ENCODE data around the gene RNF224. TPM values are rescaled to one million over a fixed set of nuclear protein-coding genes. Genes with fewer than 3 reads are reported as not detected.

RNF224 gene
- total and polyA plus RNA-seq, 2 of the 13 experiments (the other 11 are each of a cell fraction or from before 2014, with no cell fraction given), result 0.09 TPM; not detected in 1

DNA sequence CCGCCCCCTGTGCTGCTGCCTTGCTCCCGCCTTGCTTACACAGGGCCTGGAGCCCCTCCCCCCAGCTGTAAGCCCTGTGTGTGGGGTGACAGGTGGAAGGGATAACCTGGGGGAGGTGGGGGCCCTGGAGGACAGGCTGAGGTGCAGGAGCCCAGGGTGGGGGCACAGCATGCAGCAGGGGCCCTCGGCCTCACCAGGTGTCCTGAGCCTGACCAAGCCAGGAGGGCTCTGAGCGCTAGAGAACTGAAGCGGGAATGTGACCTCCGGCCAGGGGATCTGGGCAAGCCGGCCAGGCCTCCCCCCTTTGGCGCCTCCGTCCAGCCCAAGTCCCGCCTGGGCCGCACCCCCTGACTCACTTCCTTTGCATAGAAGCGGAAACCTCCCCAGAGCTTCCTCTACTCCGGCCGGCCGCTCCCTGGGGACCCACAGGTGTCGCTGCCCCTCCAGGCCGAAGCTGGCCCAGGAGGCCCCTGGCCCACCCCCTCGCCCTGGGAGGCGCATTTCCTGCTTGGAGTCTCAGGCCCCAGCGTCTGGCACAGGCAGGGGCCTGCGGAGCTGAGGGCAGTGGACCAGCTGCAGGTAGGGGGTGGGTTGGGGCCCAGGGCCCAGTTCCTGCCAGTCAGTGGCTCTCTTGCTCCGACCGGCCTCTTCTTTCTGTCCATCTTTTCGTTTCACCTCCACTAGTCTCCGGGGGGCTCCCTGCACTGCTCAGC is 50.2 kb downstream of the RNF224 start, which contains the start of gene TOR4A (continued):
- TF ChIP-seq ZHX1 (CRISPR knock-in tag; IDR thresholded peaks at IDR 0.05; ENCODE audit: low read depth) (no peak), RARA (CRISPR knock-in tag; IDR thresholded peaks at IDR 0.05) (peak; percentile 34; the same call in 1 of the 2 replicates), MTA3 (CRISPR knock-in tag; IDR thresholded peaks at IDR 0.05) (no peak), ZZZ3 (CRISPR knock-in tag; IDR thresholded peaks at IDR 0.05; ENCODE audit: borderline replicate concordance) (no peak; the same call in 1 of the 2 replicates), HOXA5 (CRISPR knock-in tag; IDR thresholded peaks at IDR 0.05) (peak; percentile 77; the same call in 1 of the 2 replicates), ZC3H4 (CRISPR knock-in tag; IDR thresholded peaks at IDR 0.05; ENCODE audit: borderline replicate concordance) (no peak), YEATS4 (CRISPR knock-in tag; IDR thresholded peaks at IDR 0.05; ENCODE audit: borderline replicate concordance) (peak; percentile 52; the same call in 1 of the 2 replicates), ZBTB38 (CRISPR knock-in tag; IDR thresholded peaks at IDR 0.05) (peak; percentile 79), DRAP1 (CRISPR knock-in tag; IDR thresholded peaks at IDR 0.05) (peak; percentile 81), MIER2 (CRISPR knock-in tag; IDR thresholded peaks at IDR 0.05) (no peak), KLF13 (CRISPR knock-in tag; IDR thresholded peaks at IDR 0.05) (0 out of 2 replicates have a peak, but pooled peaks have one; percentile 34)
- TF ChIP-seq, protein P1, sequence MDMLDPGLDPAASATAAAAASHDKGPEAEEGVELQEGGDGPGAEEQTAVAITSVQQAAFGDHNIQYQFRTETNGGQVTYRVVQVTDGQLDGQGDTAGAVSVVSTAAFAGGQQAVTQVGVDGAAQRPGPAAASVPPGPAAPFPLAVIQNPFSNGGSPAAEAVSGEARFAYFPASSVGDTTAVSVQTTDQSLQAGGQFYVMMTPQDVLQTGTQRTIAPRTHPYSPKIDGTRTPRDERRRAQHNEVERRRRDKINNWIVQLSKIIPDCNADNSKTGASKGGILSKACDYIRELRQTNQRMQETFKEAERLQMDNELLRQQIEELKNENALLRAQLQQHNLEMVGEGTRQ (IDR thresholded peaks at IDR 0.05; ENCODE audit: low read depth, low read length), result no peak
- TF ChIP-seq, protein P1 (CRISPR knock-in tag; IDR thresholded peaks at IDR 0.05; ENCODE audit: borderline replicate concordance), result 0 out of 2 replicates have a peak, but pooled peaks have one; percentile 41
- TF ChIP-seq, protein P2, sequence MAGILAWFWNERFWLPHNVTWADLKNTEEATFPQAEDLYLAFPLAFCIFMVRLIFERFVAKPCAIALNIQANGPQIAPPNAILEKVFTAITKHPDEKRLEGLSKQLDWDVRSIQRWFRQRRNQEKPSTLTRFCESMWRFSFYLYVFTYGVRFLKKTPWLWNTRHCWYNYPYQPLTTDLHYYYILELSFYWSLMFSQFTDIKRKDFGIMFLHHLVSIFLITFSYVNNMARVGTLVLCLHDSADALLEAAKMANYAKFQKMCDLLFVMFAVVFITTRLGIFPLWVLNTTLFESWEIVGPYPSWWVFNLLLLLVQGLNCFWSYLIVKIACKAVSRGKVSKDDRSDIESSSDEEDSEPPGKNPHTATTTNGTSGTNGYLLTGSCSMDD (CRISPR knock-in tag; IDR thresholded peaks at IDR 0.05), result no peak
- TF ChIP-seq, protein P3, sequence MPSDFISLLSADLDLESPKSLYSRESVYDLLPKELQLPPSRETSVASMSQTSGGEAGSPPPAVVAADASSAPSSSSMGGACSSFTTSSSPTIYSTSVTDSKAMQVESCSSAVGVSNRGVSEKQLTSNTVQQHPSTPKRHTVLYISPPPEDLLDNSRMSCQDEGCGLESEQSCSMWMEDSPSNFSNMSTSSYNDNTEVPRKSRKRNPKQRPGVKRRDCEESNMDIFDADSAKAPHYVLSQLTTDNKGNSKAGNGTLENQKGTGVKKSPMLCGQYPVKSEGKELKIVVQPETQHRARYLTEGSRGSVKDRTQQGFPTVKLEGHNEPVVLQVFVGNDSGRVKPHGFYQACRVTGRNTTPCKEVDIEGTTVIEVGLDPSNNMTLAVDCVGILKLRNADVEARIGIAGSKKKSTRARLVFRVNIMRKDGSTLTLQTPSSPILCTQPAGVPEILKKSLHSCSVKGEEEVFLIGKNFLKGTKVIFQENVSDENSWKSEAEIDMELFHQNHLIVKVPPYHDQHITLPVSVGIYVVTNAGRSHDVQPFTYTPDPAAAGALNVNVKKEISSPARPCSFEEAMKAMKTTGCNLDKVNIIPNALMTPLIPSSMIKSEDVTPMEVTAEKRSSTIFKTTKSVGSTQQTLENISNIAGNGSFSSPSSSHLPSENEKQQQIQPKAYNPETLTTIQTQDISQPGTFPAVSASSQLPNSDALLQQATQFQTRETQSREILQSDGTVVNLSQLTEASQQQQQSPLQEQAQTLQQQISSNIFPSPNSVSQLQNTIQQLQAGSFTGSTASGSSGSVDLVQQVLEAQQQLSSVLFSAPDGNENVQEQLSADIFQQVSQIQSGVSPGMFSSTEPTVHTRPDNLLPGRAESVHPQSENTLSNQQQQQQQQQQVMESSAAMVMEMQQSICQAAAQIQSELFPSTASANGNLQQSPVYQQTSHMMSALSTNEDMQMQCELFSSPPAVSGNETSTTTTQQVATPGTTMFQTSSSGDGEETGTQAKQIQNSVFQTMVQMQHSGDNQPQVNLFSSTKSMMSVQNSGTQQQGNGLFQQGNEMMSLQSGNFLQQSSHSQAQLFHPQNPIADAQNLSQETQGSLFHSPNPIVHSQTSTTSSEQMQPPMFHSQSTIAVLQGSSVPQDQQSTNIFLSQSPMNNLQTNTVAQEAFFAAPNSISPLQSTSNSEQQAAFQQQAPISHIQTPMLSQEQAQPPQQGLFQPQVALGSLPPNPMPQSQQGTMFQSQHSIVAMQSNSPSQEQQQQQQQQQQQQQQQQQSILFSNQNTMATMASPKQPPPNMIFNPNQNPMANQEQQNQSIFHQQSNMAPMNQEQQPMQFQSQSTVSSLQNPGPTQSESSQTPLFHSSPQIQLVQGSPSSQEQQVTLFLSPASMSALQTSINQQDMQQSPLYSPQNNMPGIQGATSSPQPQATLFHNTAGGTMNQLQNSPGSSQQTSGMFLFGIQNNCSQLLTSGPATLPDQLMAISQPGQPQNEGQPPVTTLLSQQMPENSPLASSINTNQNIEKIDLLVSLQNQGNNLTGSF (CRISPR knock-in tag; IDR thresholded peaks at IDR 0.05), result no peak
